ENCODE data around the gene ABCA2.
A peak's percentile ranks its signal among the peaks of the same experiment; 100 is the strongest.

- peak in 3 of 4 donors; percentile 20 to 58 (median 32) for TF ChIP-seq CTCF (IDR thresholded peaks at IDR 0.05)
- TF ChIP-seq POLR2A (IDR thresholded peaks at IDR 0.05) = no peak
These were observed 423 bp upstream of the ABCA2 start for GRCh38 chr9:137028263-137029057.
